Peyer's patch (tissue), 4 donors: ENCODE measurements around the gene PDHX. TPM values are rescaled to one million over a fixed set of nuclear protein-coding genes. Genes with fewer than 3 reads are reported as not detected.
A peak's percentile ranks its signal among the peaks of the same experiment; 100 is the strongest.

ENCODE experiments used
- DNase-seq, 3 donors: peaks; one replicate each; pipeline ENCODE4 v3.0.0-alpha.2; 2017 to 2019
- H3K27ac ChIP-seq, 4 donors: fragments of 200-600 bp; sonication (generic); one replicate each; pipeline ENCODE4 v1.5.1; 2016 to 2019
- H3K27me3 ChIP-seq, 2 donors: fragments of 200-600 bp; sonication (generic); one replicate each; pipeline ENCODE4 v1.5.1; 2019
- H3K36me3 ChIP-seq, 3 donors: fragments of 200-600 bp; sonication (generic); one replicate each; pipeline ENCODE4 v1.5.1; 2016 to 2019
- H3K4me1 ChIP-seq, 4 donors: fragments of 200-600 bp; sonication (generic); one replicate each; pipeline ENCODE4 v1.5.1; 2016 to 2019
- H3K4me3 ChIP-seq, 4 donors: fragments of 200-600 bp; sonication (generic); 1 replicate in 3 of 4; 2 replicates in 1 of 4; pipeline ENCODE4 v1.5.1; 2016 to 2019; ENCODE audit warnings: mild to moderate bottlenecking in 1 of 4
- H3K9me3 ChIP-seq, 4 donors: fragments of 200-600 bp; sonication (generic); one replicate each; pipeline ENCODE4 v1.5.1; 2016 to 2019; ENCODE audit warnings: mild to moderate bottlenecking in 1 of 4
- CTCF ChIP-seq, 6 experiments: fragments of 450-650 bp in 4 of 6; fragments of 200-600 bp in 2 of 6; sonication (generic) in 1 of 6; IDR thresholded peaks; one replicate each; pipeline ENCODE4 v1.5.1; 2017 to 2019; ENCODE audit warnings: antibody characterized with exemption in 6 of 6, mild to moderate bottlenecking in 3 of 6, moderate library complexity in 1 of 6
- POLR2A ChIP-seq, 2 donors: fragments of 450-650 bp; IDR thresholded peaks; one replicate each; pipeline ENCODE4 v1.5.1; 2017; ENCODE audit warnings: antibody characterized with exemption in 2 of 2, mild to moderate bottlenecking in 2 of 2, moderate library complexity in 2 of 2
- total RNA-seq, 4 donors: library from RNA; depleted of rRNA; stranded (reverse); fragments of >200 nt; gene quantifications; one replicate each; pipeline ENCODE4 v1.1.0, GENCODE V29; 2016

PDHX gene
- total RNA-seq, 4 donors from 2014 or later = 15.4 to 87.5 (median 22.4) TPM

- peaks cover 0 to 14% (median 6%) of the 10 kb centered on the region in 4 donors for H3K4me1 ChIP-seq
- TF ChIP-seq POLR2A (IDR thresholded peaks at IDR 0.05) (no peak), CTCF (IDR thresholded peaks at IDR 0.05) (no peak)
- no peak overlapping the region for H3K4me3 ChIP-seq
- no peaks in the 10 kb centered on the region for H3K36me3 ChIP-seq
- DNase-seq = no peak
- H3K27me3 ChIP-seq = no peaks in the 10 kb centered on the region
- no peaks in the 10 kb centered on the region for H3K9me3 ChIP-seq
- no peak overlapping the region for H3K27ac ChIP-seq
Measured at GRCh38 chr11:35011389-35011788, 95.0 kb downstream of the PDHX start.

- Histone ChIP-seq H3K4me3 (no peak overlapping the region), H3K27ac (no peak overlapping the region), H3K36me3 (no peaks in the 10 kb centered on the region), H3K27me3 (no peaks in the 10 kb centered on the region), H3K4me1 (peaks cover 0 to 12% (median 4%) of the 10 kb centered on the region in 4 donors), H3K9me3 (no peaks in the 10 kb centered on the region)
- DNase-seq = no peak
- TF ChIP-seq POLR2A (IDR thresholded peaks at IDR 0.05) = no peak
- no peak for TF ChIP-seq CTCF (IDR thresholded peaks at IDR 0.05)
Measured at GRCh38 chr11:35011944-35012343, 95.5 kb downstream of the PDHX start.

- no peak for TF ChIP-seq CTCF (IDR thresholded peaks at IDR 0.05)
- DNase-seq = no peak
- no peaks in the 10 kb centered on the region for H3K36me3 ChIP-seq
- H3K4me1 ChIP-seq = peaks cover 0 to 12% (median 4%) of the 10 kb centered on the region in 4 donors
- no peaks in the 10 kb centered on the region for H3K27me3 ChIP-seq
- no peak overlapping the region for H3K4me3 ChIP-seq
- no peaks in the 10 kb centered on the region for H3K9me3 ChIP-seq
- H3K27ac ChIP-seq = peak overlapping the region in 1 of 4 donors; percentile 44
Measured at GRCh38 chr11:35012467-35013191, 96.2 kb downstream of the PDHX start.

GRCh38 chr11:35013514-35014233 is 97.3 kb downstream of the PDHX start:
- no peak for DNase-seq
- Histone ChIP-seq H3K9me3 (no peaks in the 10 kb centered on the region), H3K27ac (peak overlapping the region in 3 of 4 donors; percentile 9 to 39 (median 37)), H3K4me1 (peaks cover 0 to 12% (median 4%) of the 10 kb centered on the region in 4 donors), H3K4me3 (no peak overlapping the region), H3K27me3 (no peaks in the 10 kb centered on the region), H3K36me3 (no peaks in the 10 kb centered on the region)
- no peak for TF ChIP-seq POLR2A (IDR thresholded peaks at IDR 0.05)
- TF ChIP-seq CTCF (IDR thresholded peaks at IDR 0.05) = no peak

- Histone ChIP-seq H3K4me3 (no peak overlapping the region), H3K4me1 (peaks cover 0 to 12% (median 4%) of the 10 kb centered on the region in 4 donors), H3K27ac (no peak overlapping the region), H3K27me3 (no peaks in the 10 kb centered on the region), H3K36me3 (no peaks in the 10 kb centered on the region), H3K9me3 (no peaks in the 10 kb centered on the region)
- TF ChIP-seq CTCF (IDR thresholded peaks at IDR 0.05) (no peak), POLR2A (IDR thresholded peaks at IDR 0.05) (no peak)
- DNase-seq = no peak
Measured at GRCh38 chr11:35014346-35014745, 97.9 kb downstream of the PDHX start.
